Upper lobe of right lung (tissue), 1 donor: ENCODE results near the gene TDRD9. TPM values are rescaled to one million over a fixed set of nuclear protein-coding genes. Genes with fewer than 3 reads are reported as not detected.
A peak's percentile ranks its signal among the peaks of the same experiment; 100 is the strongest.

Source experiments
- ATAC-seq: fragments of 200-7000 bp; cut with Tn5 transposase; one replicate; pipeline ENCODE4 v1.9.1; 2020; ENCODE audit warnings: mild to moderate bottlenecking, moderate library complexity
- DNase-seq: peaks from one replicate; pipeline ENCODE4 v3.0.0-alpha.2; 2020
- H3K27ac ChIP-seq: fragments of 200-600 bp; one replicate; pipeline ENCODE4 v1.8.0; 2022
- H3K27me3 ChIP-seq: fragments of 200-600 bp; one replicate; pipeline ENCODE4 v1.8.0; 2022; ENCODE audit warnings: mild to moderate bottlenecking
- H3K36me3 ChIP-seq: fragments of 200-600 bp; one replicate; pipeline ENCODE4 v1.8.0; 2022
- H3K4me1 ChIP-seq: fragments of 200-600 bp; one replicate; pipeline ENCODE4 v1.8.0; 2022
- H3K4me3 ChIP-seq: fragments of 200-600 bp; one replicate; pipeline ENCODE4 v1.8.0; 2022; ENCODE audit warnings: mild to moderate bottlenecking
- H3K9me3 ChIP-seq: fragments of 200-600 bp; one replicate; pipeline ENCODE4 v1.8.0; 2022
- CTCF ChIP-seq: fragments of 200-600 bp; IDR thresholded peaks from one replicate; pipeline ENCODE4 v1.8.0; 2022; ENCODE audit warnings: antibody characterized with exemption
- intact Hi-C: fragments of 100-400 bp; cut with DNase I; formaldehyde crosslinking; loops from one replicate; pipeline ENCODE4 v1.11.0; 2022
- total RNA-seq: library from RNA; stranded (reverse); fragmentation: NEBNext Ultra II Directional; extraction: Animal tissue kit (Norgen Biotek cat#: 25700); gene quantifications from one replicate; pipeline ENCODE4 v1.2.1, GENCODE V29; 2021
- donor health status: DM: no; HTN: yes; CAD: no; lungs with severe emphysema.

Gene TDRD9
- total RNA-seq, 1 donor from 2014 or later, result 6.2 TPM

GRCh38 chr14:104037903-104038302 lies 109.6 kb downstream of the TDRD9 start:
- no peaks in the 10 kb centered on the region for H3K4me1 ChIP-seq
- H3K27me3 ChIP-seq, result no peaks in the 10 kb centered on the region
- H3K36me3 ChIP-seq, result no peaks in the 10 kb centered on the region
- intact Hi-C loops, result no loop called here
- no peak for DNase-seq
- H3K9me3 ChIP-seq, result no peaks in the 10 kb centered on the region
- H3K4me3 ChIP-seq, result no peak overlapping the region
- ATAC-seq, result peak; percentile 34
- no peak overlapping the region for H3K27ac ChIP-seq
- TF ChIP-seq CTCF, result no peak

- ATAC-seq (no peak), DNase-seq (no peak)
- Histone ChIP-seq H3K27me3 (no peaks in the 10 kb centered on the region), H3K9me3 (no peaks in the 10 kb centered on the region), H3K4me1 (no peaks in the 10 kb centered on the region), H3K36me3 (no peaks in the 10 kb centered on the region), H3K27ac (no peak overlapping the region), H3K4me3 (no peak overlapping the region)
- TF ChIP-seq CTCF, result no peak
- intact Hi-C loops, result no loop called here
These were observed 111.0 kb downstream of the TDRD9 start for GRCh38 chr14:104039214-104039613.

DNA sequence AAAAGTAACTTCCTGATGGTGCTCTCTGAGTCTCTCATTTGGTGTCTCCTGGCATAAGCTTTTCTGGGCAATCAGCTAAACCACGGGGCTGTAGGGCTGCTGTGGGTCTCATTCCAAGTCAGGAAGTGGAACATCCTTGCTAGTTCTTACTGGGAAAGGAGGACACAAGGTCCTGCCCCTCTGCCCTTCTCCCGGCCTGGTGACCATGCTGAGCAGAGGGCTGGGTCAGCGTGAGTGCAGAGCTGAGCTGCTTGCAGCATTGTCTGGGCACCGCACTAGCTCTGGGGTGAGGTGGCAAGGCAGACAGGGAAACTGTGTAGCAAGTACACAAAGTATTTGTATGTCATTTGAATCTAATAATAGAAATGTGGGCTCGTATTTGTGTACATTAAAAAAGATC lies 112.3 kb downstream of the TDRD9 start:
- Histone ChIP-seq H3K4me3 (no peak overlapping the region), H3K9me3 (no peaks in the 10 kb centered on the region), H3K27me3 (no peaks in the 10 kb centered on the region), H3K36me3 (no peaks in the 10 kb centered on the region), H3K27ac (no peak overlapping the region), H3K4me1 (no peaks in the 10 kb centered on the region)
- DNase-seq (no peak), ATAC-seq (no peak)
- TF ChIP-seq CTCF, result no peak
- intact Hi-C loops, result no loop called here

DNA sequence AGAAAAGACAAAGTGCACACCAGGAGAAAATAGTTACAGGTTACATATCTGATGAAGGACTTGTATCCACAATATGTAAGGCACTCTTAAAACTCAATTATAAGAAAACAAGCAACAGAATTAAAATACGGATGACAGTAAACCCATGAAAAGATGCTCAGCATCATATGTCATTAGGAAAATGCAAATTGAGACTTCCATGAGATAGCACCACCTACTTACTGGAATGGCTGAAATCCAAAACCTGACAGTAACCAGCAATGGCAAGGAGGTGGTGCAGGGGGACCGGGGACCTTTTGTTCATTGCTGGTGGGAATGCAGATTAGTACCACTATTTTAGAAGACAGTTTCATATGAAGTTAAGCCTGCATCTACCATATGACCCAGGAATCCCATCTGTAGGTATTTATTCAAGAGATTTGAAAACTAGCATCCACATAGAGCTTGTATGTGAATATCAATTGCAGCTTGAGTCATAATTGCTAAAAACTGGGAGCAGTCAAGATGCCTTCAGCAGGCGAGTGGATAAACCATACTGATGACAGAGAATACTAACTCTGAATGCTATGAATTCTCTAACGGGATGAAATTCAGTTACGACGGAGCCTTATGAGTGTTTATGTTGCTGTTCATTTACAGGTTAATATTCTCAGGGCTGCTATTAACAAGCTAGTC lies 113.3 kb downstream of the TDRD9 start:
- no peak for ATAC-seq
- H3K4me3 ChIP-seq, result no peak overlapping the region
- no peaks in the 10 kb centered on the region for H3K27me3 ChIP-seq
- intact Hi-C loops, result no loop called here
- H3K9me3 ChIP-seq, result no peaks in the 10 kb centered on the region
- no peak for DNase-seq
- no peaks in the 10 kb centered on the region for H3K4me1 ChIP-seq
- H3K36me3 ChIP-seq, result no peaks in the 10 kb centered on the region
- TF ChIP-seq CTCF, result no peak
- H3K27ac ChIP-seq, result no peak overlapping the region

GRCh38 chr14:104044016-104044415 lies 115.8 kb downstream of the TDRD9 start:
- Histone ChIP-seq H3K4me1 (no peaks in the 10 kb centered on the region), H3K9me3 (no peaks in the 10 kb centered on the region), H3K27ac (no peak overlapping the region), H3K36me3 (no peaks in the 10 kb centered on the region), H3K27me3 (no peaks in the 10 kb centered on the region), H3K4me3 (no peak overlapping the region)
- no peak for TF ChIP-seq CTCF
- DNase-seq, result no peak
- ATAC-seq, result no peak
- intact Hi-C loops, result no loop called here

DNA sequence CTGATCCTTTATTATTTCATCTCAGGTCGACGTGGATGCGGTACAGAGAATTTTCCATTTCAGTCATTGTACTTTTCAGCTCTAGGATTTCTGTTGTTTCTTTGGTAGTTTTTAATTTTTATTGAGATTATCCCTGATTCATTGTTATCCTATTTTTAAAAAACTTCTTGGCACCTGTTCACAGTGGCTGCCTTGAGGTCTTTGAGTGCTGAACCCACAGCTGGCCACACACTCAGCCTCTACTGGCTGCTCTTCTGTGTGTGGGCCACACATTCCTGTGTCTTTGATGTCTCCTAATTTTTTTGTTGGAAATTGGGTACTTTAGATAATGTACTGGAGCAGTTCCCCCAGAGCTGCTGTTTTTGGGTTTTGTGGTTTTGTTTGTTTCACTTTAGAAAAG lies 119.5 kb downstream of the TDRD9 start:
- ATAC-seq (no peak), DNase-seq (no peak)
- H3K36me3 ChIP-seq, result no peaks in the 10 kb centered on the region
- intact Hi-C loops, result no loop called here
- no peak for TF ChIP-seq CTCF
- no peaks in the 10 kb centered on the region for H3K4me1 ChIP-seq
- no peak overlapping the region for H3K27ac ChIP-seq
- no peaks in the 10 kb centered on the region for H3K9me3 ChIP-seq
- no peak overlapping the region for H3K4me3 ChIP-seq
- no peaks in the 10 kb centered on the region for H3K27me3 ChIP-seq
